ENCODE measurements around the gene ARHGAP10. TPM values are rescaled to one million over a fixed set of nuclear protein-coding genes. Genes with fewer than 3 reads are reported as not detected.

Gene ARHGAP10
- total and polyA plus RNA-seq, 10 of the 15 experiments (the other 5 are each of a cell fraction or from before 2014, with no cell fraction given): 1.3 to 25.8 (median 17.2) TPM

DNA sequence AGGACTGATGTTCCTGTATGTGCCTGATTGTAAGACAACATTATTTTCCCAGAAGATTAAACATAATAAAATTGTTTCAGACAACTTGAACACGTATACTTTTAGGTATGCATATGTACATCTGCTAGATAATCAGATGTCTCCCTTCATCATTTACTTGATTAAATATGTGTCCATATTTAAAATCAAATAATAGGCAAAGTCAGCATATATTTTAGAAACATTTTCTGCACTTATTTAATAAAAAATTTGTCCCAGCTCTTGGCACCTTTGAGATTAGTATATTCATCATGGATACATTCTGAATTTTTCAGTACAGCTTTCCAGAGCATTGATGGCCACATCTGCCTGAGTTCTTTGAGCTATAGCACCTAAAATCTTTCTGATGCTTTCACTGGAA lies 106.0 kb downstream of the ARHGAP10 start (continued):
- TF ChIP-seq, protein P1, sequence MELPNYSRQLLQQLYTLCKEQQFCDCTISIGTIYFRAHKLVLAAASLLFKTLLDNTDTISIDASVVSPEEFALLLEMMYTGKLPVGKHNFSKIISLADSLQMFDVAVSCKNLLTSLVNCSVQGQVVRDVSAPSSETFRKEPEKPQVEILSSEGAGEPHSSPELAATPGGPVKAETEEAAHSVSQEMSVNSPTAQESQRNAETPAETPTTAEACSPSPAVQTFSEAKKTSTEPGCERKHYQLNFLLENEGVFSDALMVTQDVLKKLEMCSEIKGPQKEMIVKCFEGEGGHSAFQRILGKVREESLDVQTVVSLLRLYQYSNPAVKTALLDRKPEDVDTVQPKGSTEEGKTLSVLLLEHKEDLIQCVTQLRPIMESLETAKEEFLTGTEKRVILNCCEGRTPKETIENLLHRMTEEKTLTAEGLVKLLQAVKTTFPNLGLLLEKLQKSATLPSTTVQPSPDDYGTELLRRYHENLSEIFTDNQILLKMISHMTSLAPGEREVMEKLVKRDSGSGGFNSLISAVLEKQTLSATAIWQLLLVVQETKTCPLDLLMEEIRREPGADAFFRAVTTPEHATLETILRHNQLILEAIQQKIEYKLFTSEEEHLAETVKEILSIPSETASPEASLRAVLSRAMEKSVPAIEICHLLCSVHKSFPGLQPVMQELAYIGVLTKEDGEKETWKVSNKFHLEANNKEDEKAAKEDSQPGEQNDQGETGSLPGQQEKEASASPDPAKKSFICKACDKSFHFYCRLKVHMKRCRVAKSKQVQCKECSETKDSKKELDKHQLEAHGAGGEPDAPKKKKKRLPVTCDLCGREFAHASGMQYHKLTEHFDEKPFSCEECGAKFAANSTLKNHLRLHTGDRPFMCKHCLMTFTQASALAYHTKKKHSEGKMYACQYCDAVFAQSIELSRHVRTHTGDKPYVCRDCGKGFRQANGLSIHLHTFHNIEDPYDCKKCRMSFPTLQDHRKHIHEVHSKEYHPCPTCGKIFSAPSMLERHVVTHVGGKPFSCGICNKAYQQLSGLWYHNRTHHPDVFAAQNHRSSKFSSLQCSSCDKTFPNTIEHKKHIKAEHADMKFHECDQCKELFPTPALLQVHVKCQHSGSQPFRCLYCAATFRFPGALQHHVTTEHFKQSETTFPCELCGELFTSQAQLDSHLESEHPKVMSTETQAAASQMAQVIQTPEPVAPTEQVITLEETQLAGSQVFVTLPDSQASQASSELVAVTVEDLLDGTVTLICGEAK (IDR thresholded peaks at IDR 0.05; ENCODE audit: borderline replicate concordance): no peak
- TF ChIP-seq SRF (IDR thresholded peaks at IDR 0.05; ENCODE audit: low read depth in 2 of 2, low read length in 2 of 2): no peak
- no peak for TF ChIP-seq NFYB (IDR thresholded peaks at IDR 0.05; ENCODE audit: insufficient read depth, low read depth, low read length)
- TF ChIP-seq STAT1 (conservative IDR thresholded peaks at IDR 0.05): no peak
- no peak for TF ChIP-seq POU2F2 (IDR thresholded peaks at IDR 0.05; ENCODE audit: borderline replicate concordance, low read depth, low read length)
- TF ChIP-seq RFX5 (IDR thresholded peaks at IDR 0.05; ENCODE audit: low read depth, low read length): no peak

DNA sequence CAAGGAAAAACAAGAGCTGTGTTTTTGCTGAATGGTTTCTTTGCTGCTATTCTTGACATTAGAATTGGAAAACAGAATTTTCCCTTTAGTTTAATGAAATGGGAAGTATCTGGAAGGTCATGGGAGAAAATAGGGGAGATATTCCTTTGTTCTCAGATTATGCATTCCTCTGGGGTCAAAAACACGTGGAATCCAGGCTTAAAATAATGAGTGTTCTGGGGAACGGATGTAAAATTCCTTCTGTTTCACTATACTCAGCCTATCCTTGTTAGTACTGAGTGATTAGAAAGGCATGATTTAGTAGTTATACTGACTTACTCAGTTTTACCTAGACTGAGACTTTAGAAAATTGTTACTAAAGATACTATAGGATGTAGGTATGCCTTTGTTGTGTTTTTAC lies 107.3 kb downstream of the ARHGAP10 start:
- Histone ChIP-seq H3K4me1 (ENCODE audit: control insufficient read depth, insufficient read depth, low read length) (peaks cover 21% of the 10 kb centered on the region; the same call in 1 of the 2 replicates), H3K36me3 (ENCODE audit: control insufficient read depth in 2 of 2, insufficient read depth in 2 of 2, low read length in 1 of 2) (no peaks in the 10 kb centered on the region; a peak in 1 of 4 replicates), H3K4me3 (no peak overlapping the region), H4K20me1 (ENCODE audit: control insufficient read depth, insufficient read depth) (no peaks in the 10 kb centered on the region), H3K27ac (ENCODE audit: control insufficient read depth, insufficient read depth) (no peak overlapping the region), H3K9me3 (replicated peaks; ENCODE audit: control insufficient read depth, insufficient read depth, low read length) (no peaks in the 10 kb centered on the region; the same call in 2 of the 3 replicates), H3K4me2 (ENCODE audit: control insufficient read depth, insufficient read depth) (no peak overlapping the region), H3K27me3 (replicated peaks in 1 of 2; ENCODE audit: control insufficient read depth in 2 of 2, insufficient read depth in 2 of 2, low read length in 1 of 2) (no peaks in the 10 kb centered on the region), H3K9ac (ENCODE audit: control insufficient read depth, insufficient read depth, low read length) (no peak overlapping the region), H2AFZ (ENCODE audit: control insufficient read depth, low read depth, low read length) (no peak overlapping the region), H3K79me2 (ENCODE audit: control insufficient read depth, insufficient read depth, low read length) (peaks cover 9% of the 10 kb centered on the region)
- intact Hi-C loops (cut with micrococcal nuclease; ENCODE audit: unreplicated experiment): loop anchor here (5.0 kb wide), 1 partner anchor 52 kb away; no protein-coding TSS in a partner anchor
- no peak for ATAC-seq
- 50% methylated on average over 2 of the region's 2 CpGs for WGBS (ENCODE audit: insufficient coverage, insufficient replicate concordance, low lambda C conversion rate, missing lambda C conversion rate)
- no peak for TF ChIP-seq NRF1 (conservative IDR thresholded peaks at IDR 0.05; ENCODE audit: low read depth, low read length)
- no peak for TF ChIP-seq JUNB (IDR thresholded peaks at IDR 0.05)
- no peak for TF ChIP-seq GABPA (IDR thresholded peaks at IDR 0.05; ENCODE audit: low read depth)
- no peak for TF ChIP-seq NR2F1 (conservative IDR thresholded peaks at IDR 0.05)
- TF ChIP-seq, protein P2, sequence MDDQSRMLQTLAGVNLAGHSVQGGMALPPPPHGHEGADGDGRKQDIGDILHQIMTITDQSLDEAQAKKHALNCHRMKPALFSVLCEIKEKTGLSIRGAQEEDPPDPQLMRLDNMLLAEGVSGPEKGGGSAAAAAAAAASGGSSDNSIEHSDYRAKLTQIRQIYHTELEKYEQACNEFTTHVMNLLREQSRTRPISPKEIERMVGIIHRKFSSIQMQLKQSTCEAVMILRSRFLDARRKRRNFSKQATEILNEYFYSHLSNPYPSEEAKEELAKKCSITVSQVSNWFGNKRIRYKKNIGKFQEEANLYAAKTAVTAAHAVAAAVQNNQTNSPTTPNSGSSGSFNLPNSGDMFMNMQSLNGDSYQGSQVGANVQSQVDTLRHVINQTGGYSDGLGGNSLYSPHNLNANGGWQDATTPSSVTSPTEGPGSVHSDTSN (IDR thresholded peaks at IDR 0.05; ENCODE audit: insufficient replicate concordance, low read depth, low read length): no peak
- TF ChIP-seq KDM1A (IDR thresholded peaks at IDR 0.05; ENCODE audit: borderline replicate concordance): no peak
- TF ChIP-seq FOS (IDR thresholded peaks at IDR 0.05; ENCODE audit: borderline replicate concordance, extremely low read depth, insufficient read length): no peak
- TF ChIP-seq, protein P3, sequence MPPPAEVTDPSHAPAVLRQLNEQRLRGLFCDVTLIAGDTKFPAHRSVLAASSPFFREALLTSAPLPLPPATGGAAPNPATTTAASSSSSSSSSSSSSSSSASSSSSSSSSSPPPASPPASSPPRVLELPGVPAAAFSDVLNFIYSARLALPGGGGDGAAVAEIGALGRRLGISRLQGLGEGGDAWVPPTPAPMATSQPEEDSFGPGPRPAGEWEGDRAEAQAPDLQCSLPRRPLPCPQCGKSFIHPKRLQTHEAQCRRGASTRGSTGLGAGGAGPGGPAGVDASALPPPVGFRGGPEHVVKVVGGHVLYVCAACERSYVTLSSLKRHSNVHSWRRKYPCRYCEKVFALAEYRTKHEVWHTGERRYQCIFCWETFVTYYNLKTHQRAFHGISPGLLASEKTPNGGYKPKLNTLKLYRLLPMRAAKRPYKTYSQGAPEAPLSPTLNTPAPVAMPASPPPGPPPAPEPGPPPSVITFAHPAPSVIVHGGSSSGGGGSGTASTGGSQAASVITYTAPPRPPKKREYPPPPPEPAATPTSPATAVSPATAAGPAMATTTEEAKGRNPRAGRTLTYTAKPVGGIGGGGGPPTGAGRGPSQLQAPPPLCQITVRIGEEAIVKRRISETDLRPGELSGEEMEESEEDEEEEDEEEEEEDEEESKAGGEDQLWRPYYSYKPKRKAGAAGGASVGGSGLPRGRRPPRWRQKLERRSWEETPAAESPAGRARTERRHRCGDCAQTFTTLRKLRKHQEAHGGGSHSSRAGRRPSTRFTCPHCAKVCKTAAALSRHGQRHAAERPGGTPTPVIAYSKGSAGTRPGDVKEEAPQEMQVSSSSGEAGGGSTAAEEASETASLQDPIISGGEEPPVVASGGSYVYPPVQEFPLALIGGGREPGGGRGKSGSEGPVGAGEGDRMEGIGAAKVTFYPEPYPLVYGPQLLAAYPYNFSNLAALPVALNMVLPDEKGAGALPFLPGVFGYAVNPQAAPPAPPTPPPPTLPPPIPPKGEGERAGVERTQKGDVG (CRISPR knock-in tag; IDR thresholded peaks at IDR 0.05): no peak
- no peak for TF ChIP-seq ZNF207 (IDR thresholded peaks at IDR 0.05; ENCODE audit: borderline replicate concordance)
- POLR2A ChIA-PET: interaction anchor here (1.0 to 1.4 kb wide), 3 partner anchors 8 to 155 kb away, joined by 3 to 4 read pairs (median 3); partner anchors contain the start of gene PRMT9
- CTCF ChIA-PET: interaction anchor here (0.7 to 14.5 kb wide), 7 partner anchors 8 to 130 kb away, joined by 3 to 197 read pairs (median 22); no protein-coding TSS in a partner anchor
- no TSS peak for BruUV-seq (replicated peaks)
- DNase-seq (ENCODE audit: low read depth, low spot score): no peak
- in situ Hi-C loops (cut with MboI): no loop called here
- no peak for FAIRE-seq
- RAD21 ChIA-PET (ENCODE audit: unreplicated experiment): interaction anchor here (1.0 to 13.3 kb wide), 4 partner anchors 27 to 107 kb away, joined by 3 to 100 read pairs (median 13); partner anchors contain the start of gene ARHGAP10
- SMC1A ChIA-PET (ENCODE audit: uncharacterized antibody, unreplicated experiment): interaction anchor here (0.5 to 4.6 kb wide), 9 partner anchors 8 to 91 kb away, joined by 3 to 31 read pairs (median 4); no protein-coding TSS in a partner anchor

Measured in GM12878 (cell line).